SK-N-SH (cell line): ENCODE measurements around the gene MAST4.

Experiments
- EP300 ChIP-seq, 2 experiments: IDR thresholded peaks; 2 replicates each; pipeline versions ENCODE4 v1.4.0 to v1.6.1; 2012; ENCODE audit warnings: borderline replicate concordance in 1 of 2, low read depth in 1 of 2, low read length in 1 of 2
- EZH2phosphoT487 ChIP-seq: fragments of 200-600 bp; sonication (generic); IDR thresholded peaks from 2 replicates; pipeline ENCODE4 v1.6.1; 2017; ENCODE audit warnings: low read depth, mixed run types, mild to moderate bottlenecking, antibody characterized with exemption, moderate library complexity, borderline replicate concordance
- NRF1 ChIP-seq: IDR thresholded peaks from 2 replicates; pipeline ENCODE4 v1.6.1; 2012; ENCODE audit warnings: low read depth, mild to moderate bottlenecking, low read length
- POLR2AphosphoS5 ChIP-seq: IDR thresholded peaks from 2 replicates; pipeline ENCODE4 v1.6.1; 2012; ENCODE audit warnings: low read depth, low read length
- RAD21 ChIP-seq: IDR thresholded peaks from 2 replicates; pipeline ENCODE4 v1.6.1; 2012; ENCODE audit warnings: mild to moderate bottlenecking, low read length
- TEAD4 ChIP-seq: IDR thresholded peaks from 2 replicates; pipeline ENCODE4 v1.4.0; 2012; ENCODE audit warnings: mild to moderate bottlenecking, borderline replicate concordance; ENCODE audit not compliant: insufficient read depth
- TF ChIP-seq, protein P1 (sequence below): fragments of 150-350 bp; IDR thresholded peaks from 2 replicates; pipeline ENCODE4 v1.6.1; 2017; ENCODE audit warnings: antibody characterized with exemption, low read length, low read depth, borderline replicate concordance
- TF ChIP-seq, protein P2 (sequence below): fragments of 200-600 bp; sonication (generic); IDR thresholded peaks from 2 replicates; pipeline ENCODE4 v1.6.1; 2017; ENCODE audit warnings: antibody characterized with exemption, mild to moderate bottlenecking, moderate library complexity
- TF ChIP-seq, protein P3 (sequence below): IDR thresholded peaks from 2 replicates; pipeline ENCODE4 v1.4.0; 2012; ENCODE audit warnings: low read depth, borderline replicate concordance
- TF ChIP-seq, protein P4 (sequence below): IDR thresholded peaks from 2 replicates; pipeline ENCODE4 v1.4.0; 2012; ENCODE audit warnings: low read depth, borderline replicate concordance
- TF ChIP-seq, protein P5 (sequence below): IDR thresholded peaks from 2 replicates; pipeline ENCODE4 v1.6.1; 2012; ENCODE audit warnings: mild to moderate bottlenecking, low read depth, low read length, moderate library complexity

DNA sequence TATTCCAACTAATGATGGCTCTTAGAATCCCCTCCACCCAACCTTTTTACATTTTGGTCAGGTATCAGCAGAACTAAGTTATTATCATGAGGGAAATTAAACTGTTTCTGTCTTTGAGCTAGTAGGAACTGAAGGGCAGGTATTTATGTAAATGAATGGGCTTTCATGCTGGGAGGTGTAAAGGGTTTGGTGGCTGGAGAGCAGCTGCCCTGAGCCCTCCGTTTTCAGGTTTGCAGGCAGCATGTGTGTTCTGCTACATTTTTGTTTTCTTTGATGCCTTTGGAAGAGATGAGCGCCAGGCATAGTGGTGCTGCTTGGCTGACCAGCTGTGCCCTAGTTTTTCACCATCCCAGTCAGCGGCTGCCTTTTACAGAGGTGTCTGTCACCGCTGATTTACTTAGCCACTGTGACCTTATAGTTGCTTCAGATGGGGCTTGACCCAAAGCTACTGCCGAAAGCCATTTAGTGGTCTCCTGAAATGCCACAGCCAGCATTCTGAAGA, 231.9 kb downstream of the MAST4 start:
- TF ChIP-seq RAD21 (no peak), POLR2AphosphoS5 (no peak), NRF1 (no peak), TEAD4 (no peak), EP300 (IDR thresholded peaks at IDR 0.05; ENCODE audit: borderline replicate concordance in 1 of 2, low read depth in 1 of 2, low read length in 1 of 2) (no peak), EZH2phosphoT487 (no peak)
- TF ChIP-seq, protein P1, sequence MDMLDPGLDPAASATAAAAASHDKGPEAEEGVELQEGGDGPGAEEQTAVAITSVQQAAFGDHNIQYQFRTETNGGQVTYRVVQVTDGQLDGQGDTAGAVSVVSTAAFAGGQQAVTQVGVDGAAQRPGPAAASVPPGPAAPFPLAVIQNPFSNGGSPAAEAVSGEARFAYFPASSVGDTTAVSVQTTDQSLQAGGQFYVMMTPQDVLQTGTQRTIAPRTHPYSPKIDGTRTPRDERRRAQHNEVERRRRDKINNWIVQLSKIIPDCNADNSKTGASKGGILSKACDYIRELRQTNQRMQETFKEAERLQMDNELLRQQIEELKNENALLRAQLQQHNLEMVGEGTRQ, result no peak
- TF ChIP-seq, protein P2, sequence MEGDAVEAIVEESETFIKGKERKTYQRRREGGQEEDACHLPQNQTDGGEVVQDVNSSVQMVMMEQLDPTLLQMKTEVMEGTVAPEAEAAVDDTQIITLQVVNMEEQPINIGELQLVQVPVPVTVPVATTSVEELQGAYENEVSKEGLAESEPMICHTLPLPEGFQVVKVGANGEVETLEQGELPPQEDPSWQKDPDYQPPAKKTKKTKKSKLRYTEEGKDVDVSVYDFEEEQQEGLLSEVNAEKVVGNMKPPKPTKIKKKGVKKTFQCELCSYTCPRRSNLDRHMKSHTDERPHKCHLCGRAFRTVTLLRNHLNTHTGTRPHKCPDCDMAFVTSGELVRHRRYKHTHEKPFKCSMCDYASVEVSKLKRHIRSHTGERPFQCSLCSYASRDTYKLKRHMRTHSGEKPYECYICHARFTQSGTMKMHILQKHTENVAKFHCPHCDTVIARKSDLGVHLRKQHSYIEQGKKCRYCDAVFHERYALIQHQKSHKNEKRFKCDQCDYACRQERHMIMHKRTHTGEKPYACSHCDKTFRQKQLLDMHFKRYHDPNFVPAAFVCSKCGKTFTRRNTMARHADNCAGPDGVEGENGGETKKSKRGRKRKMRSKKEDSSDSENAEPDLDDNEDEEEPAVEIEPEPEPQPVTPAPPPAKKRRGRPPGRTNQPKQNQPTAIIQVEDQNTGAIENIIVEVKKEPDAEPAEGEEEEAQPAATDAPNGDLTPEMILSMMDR, result no peak
- TF ChIP-seq, protein P3, sequence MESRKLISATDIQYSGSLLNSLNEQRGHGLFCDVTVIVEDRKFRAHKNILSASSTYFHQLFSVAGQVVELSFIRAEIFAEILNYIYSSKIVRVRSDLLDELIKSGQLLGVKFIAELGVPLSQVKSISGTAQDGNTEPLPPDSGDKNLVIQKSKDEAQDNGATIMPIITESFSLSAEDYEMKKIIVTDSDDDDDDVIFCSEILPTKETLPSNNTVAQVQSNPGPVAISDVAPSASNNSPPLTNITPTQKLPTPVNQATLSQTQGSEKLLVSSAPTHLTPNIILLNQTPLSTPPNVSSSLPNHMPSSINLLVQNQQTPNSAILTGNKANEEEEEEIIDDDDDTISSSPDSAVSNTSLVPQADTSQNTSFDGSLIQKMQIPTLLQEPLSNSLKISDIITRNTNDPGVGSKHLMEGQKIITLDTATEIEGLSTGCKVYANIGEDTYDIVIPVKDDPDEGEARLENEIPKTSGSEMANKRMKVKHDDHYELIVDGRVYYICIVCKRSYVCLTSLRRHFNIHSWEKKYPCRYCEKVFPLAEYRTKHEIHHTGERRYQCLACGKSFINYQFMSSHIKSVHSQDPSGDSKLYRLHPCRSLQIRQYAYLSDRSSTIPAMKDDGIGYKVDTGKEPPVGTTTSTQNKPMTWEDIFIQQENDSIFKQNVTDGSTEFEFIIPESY, result no peak
- TF ChIP-seq, protein P4, sequence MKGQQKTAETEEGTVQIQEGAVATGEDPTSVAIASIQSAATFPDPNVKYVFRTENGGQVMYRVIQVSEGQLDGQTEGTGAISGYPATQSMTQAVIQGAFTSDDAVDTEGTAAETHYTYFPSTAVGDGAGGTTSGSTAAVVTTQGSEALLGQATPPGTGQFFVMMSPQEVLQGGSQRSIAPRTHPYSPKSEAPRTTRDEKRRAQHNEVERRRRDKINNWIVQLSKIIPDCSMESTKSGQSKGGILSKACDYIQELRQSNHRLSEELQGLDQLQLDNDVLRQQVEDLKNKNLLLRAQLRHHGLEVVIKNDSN, result no peak
- TF ChIP-seq, protein P5, sequence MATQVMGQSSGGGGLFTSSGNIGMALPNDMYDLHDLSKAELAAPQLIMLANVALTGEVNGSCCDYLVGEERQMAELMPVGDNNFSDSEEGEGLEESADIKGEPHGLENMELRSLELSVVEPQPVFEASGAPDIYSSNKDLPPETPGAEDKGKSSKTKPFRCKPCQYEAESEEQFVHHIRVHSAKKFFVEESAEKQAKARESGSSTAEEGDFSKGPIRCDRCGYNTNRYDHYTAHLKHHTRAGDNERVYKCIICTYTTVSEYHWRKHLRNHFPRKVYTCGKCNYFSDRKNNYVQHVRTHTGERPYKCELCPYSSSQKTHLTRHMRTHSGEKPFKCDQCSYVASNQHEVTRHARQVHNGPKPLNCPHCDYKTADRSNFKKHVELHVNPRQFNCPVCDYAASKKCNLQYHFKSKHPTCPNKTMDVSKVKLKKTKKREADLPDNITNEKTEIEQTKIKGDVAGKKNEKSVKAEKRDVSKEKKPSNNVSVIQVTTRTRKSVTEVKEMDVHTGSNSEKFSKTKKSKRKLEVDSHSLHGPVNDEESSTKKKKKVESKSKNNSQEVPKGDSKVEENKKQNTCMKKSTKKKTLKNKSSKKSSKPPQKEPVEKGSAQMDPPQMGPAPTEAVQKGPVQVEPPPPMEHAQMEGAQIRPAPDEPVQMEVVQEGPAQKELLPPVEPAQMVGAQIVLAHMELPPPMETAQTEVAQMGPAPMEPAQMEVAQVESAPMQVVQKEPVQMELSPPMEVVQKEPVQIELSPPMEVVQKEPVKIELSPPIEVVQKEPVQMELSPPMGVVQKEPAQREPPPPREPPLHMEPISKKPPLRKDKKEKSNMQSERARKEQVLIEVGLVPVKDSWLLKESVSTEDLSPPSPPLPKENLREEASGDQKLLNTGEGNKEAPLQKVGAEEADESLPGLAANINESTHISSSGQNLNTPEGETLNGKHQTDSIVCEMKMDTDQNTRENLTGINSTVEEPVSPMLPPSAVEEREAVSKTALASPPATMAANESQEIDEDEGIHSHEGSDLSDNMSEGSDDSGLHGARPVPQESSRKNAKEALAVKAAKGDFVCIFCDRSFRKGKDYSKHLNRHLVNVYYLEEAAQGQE, result no peak
